Stomach (tissue), 9 donors: ENCODE results near the gene ARID3A. TPM values are rescaled to one million over a fixed set of nuclear protein-coding genes. Genes with fewer than 3 reads are reported as not detected.

Source experiments
- DNase-seq, 2 donors: peaks; one replicate each; pipeline versions ENCODE4 v3.0.0 to v3.0.0-alpha.2; 2013 to 2019
- H3K27ac ChIP-seq, 5 donors: fragments of 200-600 bp in 4 of 5; sonication (generic) in 4 of 5; one replicate each; pipeline ENCODE4 v1.5.1; 2013 to 2019; ENCODE audit warnings: mild to moderate bottlenecking in 1 of 5, moderate library complexity in 1 of 5
- H3K27me3 ChIP-seq, 3 donors: fragments of 200-600 bp; sonication (generic); one replicate each; pipeline ENCODE4 v1.5.1; 2017 to 2019; ENCODE audit warnings: mixed run types in 1 of 3
- H3K36me3 ChIP-seq, 4 donors: fragments of 200-600 bp; sonication (generic); 1 replicate in 3 of 4; 2 replicates in 1 of 4; pipeline ENCODE4 v1.5.1; 2016 to 2019
- H3K4me1 ChIP-seq, 4 donors: fragments of 200-600 bp; sonication (generic); one replicate each; pipeline ENCODE4 v1.5.1; 2016 to 2019
- H3K4me3 ChIP-seq, 4 donors: fragments of 200-600 bp; sonication (generic) in 3 of 4; one replicate each; pipeline ENCODE4 v1.5.1; 2016 to 2019; ENCODE audit warnings: mild to moderate bottlenecking in 1 of 4
- H3K9me3 ChIP-seq, 4 donors: fragments of 200-600 bp; sonication (generic); one replicate each; pipeline ENCODE4 v1.5.1; 2016 to 2019
- CTCF ChIP-seq, 7 experiments: fragments of 450-650 bp in 4 of 7; fragments of 200-600 bp in 3 of 7; sonication (generic) in 3 of 7; IDR thresholded peaks; one replicate each; pipeline ENCODE4 v1.5.1; 2016 to 2019; ENCODE audit warnings: antibody characterized with exemption in 7 of 7, control low read depth in 2 of 7, mild to moderate bottlenecking in 1 of 7
- EP300 ChIP-seq: sonication (generic); formaldehyde crosslinking; IDR thresholded peaks from one replicate; pipeline ENCODE4 v1.6.1; 2017; ENCODE audit warnings: antibody characterized with exemption
- POLR2A ChIP-seq, 4 donors: fragments of 450-650 bp; IDR thresholded peaks; one replicate each; pipeline ENCODE4 v1.6.1; 2016; ENCODE audit warnings: antibody characterized with exemption in 4 of 4, control low read depth in 2 of 4, mild to moderate bottlenecking in 1 of 4, moderate library complexity in 1 of 4
- POLR2AphosphoS5 ChIP-seq, 3 donors: sonication (generic); formaldehyde crosslinking; IDR thresholded peaks; one replicate each; pipeline ENCODE4 v1.6.1; 2016; ENCODE audit warnings: antibody characterized with exemption in 3 of 3
- WGBS, 5 donors: extraction: QIAGEN DNeasy Blood & Tissue Kit in 3 of 5; methylation state at CpG; one replicate each; pipeline versions ENCODE4 v1.1.5 to v1.1.7; 2013 to 2018; 5-methylcytosine and 5-hydroxymethylcytosine counted together
- intact Hi-C: fragments of 100-400 bp; cut with DNase I; formaldehyde crosslinking; loops from one replicate; pipeline ENCODE4 v1.15.1; 2023; ENCODE audit warnings: low total_unique reads
- polyA plus RNA-seq, 3 donors: library from polyadenylated mRNA; stranded (reverse); fragments of 200-250 nt; gene quantifications; one replicate each; pipeline ENCODE4 v1.2.3, GENCODE V29; 2013
- total RNA-seq, 5 donors: library from RNA; depleted of rRNA; stranded (reverse); fragments of >200 nt; gene quantifications; one replicate each; pipeline versions ENCODE4 v1.1.0 to v1.2.3, GENCODE V29; 2014 to 2016
- donor health status: healthy with polysubstance abuse.
- donor health status: Bipolar disorder and iron deficiency.
- donor health status: healthy.

ARID3A gene
- total and polyA plus RNA-seq, 8 donors: 1.1 to 23.5 (median 2.1) TPM; not detected in 1

GRCh38 chr19:911197-912033, 14.4 kb upstream of the ARID3A start:
- peaks cover 0 to 6% (median 2%) of the 10 kb centered on the region in 3 donors for H3K27me3 ChIP-seq
- peak overlapping the region in 3 of 4 donors; percentile 69 to 89 (median 75) for H3K4me3 ChIP-seq
- H3K27ac ChIP-seq: peak overlapping the region in 4 of 5 donors; percentile 82 to 99 (median 94)
- intact Hi-C loops: no loop called here
- H3K9me3 ChIP-seq: no peaks in the 10 kb centered on the region
- 76 to 83% (median 77%) methylated on average over 48 to 54 of the region's 54 CpGs for WGBS, 5 donors
- H3K36me3 ChIP-seq: no peaks in the 10 kb centered on the region
- no peak for TF ChIP-seq EP300
- TF ChIP-seq POLR2AphosphoS5 (IDR thresholded peaks at IDR 0.05): no peak
- TF ChIP-seq CTCF (IDR thresholded peaks at IDR 0.05): no peak
- TF ChIP-seq POLR2A (IDR thresholded peaks at IDR 0.05): no peak
- peaks cover 21 to 58% (median 35%) of the 10 kb centered on the region in 4 donors for H3K4me1 ChIP-seq
- no peak for DNase-seq

- H3K36me3 ChIP-seq: no peaks in the 10 kb centered on the region
Measured at GRCh38 chr19:912181-913079, 13.4 kb upstream of the ARID3A start.

GRCh38 chr19:913080-913748, 12.6 kb upstream of the ARID3A start, which contains the start of gene R3HDM4:
Gene R3HDM4 (minus strand): TSS chr19:913219. CDS start chr19:913157, 62 bp downstream.
- peak; percentile 34 to 92 (median 87) for TF ChIP-seq POLR2AphosphoS5 (IDR thresholded peaks at IDR 0.05)
- TF ChIP-seq CTCF (IDR thresholded peaks at IDR 0.05): no peak
- DNase-seq: peak; percentile 86 to 93
- Histone ChIP-seq H3K36me3 (no peaks in the 10 kb centered on the region), H3K4me1 (peaks cover 35 to 66% (median 51%) of the 10 kb centered on the region in 4 donors), H3K4me3 (peak within 1 kb of the TSS; percentile 69 to 90 (median 82)), H3K9me3 (no peaks in the 10 kb centered on the region), H3K27me3 (peaks cover 3 to 24% (median 20%) of the 10 kb centered on the region in 3 donors), H3K27ac (peak within 1 kb of the TSS; percentile 92 to 99 (median 98))
- intact Hi-C loops: no loop called here
- WGBS, 5 donors: 0 to 1% (median 1%) methylated on average over 25 to 76 of the region's 76 CpGs

More at GRCh38 chr19:912181-913079, 13.4 kb upstream of the ARID3A start:
- DNase-seq: peak in 1 of 2 donors; percentile 76
- no peak for TF ChIP-seq POLR2A (IDR thresholded peaks at IDR 0.05)
- TF ChIP-seq POLR2AphosphoS5 (IDR thresholded peaks at IDR 0.05): no peak
- TF ChIP-seq EP300: no peak
- TF ChIP-seq CTCF (IDR thresholded peaks at IDR 0.05): no peak
- 1 to 7% (median 3%) methylated on average over 13 to 68 of the region's 69 CpGs for WGBS, 5 donors
- intact Hi-C loops: no loop called here
- Histone ChIP-seq H3K4me1 (peaks cover 27 to 62% (median 43%) of the 10 kb centered on the region in 4 donors), H3K27me3 (peaks cover 0 to 16% (median 13%) of the 10 kb centered on the region in 3 donors), H3K27ac (peak overlapping the region; percentile 82 to 99 (median 96)), H3K4me3 (peak overlapping the region; percentile 69 to 90 (median 82)), H3K9me3 (no peaks in the 10 kb centered on the region)
